GM21381 (cell line): Measurements from ENCODE around the gene PLEKHM1.
A peak's percentile ranks its signal among the peaks of the same experiment; 100 is the strongest.
"Not testable (repeated sequence)": the region's sequence is repeated elsewhere in the genome, so short reads cannot be mapped to it uniquely, and the experiment has no call there.

Source experiments
- ATAC-seq: cut with Tn5 transposase; IDR thresholded peaks from one replicate; pipeline ENCODE4 v1.9.1; 2021; ENCODE audit warnings: mild to moderate bottlenecking, moderate library complexity; ENCODE audit not compliant: unreplicated experiment

Gene PLEKHM1

GRCh38 chr17:45490615-45491433 lies at the start of gene PLEKHM1:
Gene PLEKHM1, minus strand, starts transcription at chr17:45490721. Its CDS starts 8,237 bp downstream, at chr17:45482484.
- peak; percentile 91 for ATAC-seq

DNA sequence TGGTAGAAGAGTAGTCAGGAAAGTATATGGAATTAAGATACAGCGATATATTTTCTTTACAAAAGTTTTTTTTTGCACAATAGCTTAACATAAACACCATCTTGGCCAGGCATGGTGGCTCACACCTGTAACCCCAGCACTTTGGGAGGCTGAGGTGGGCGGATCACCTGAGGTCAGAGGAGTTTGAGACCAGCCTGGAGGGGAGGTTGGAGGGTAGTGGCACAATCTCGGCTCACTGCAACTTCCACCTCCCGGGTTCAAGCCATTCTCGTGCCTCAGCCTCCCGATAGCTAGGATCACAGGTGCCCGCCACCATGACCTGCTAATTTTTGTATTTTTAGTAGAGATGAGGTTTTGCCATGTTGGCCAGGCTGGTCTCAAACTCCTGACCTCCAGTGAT lies 47.6 kb upstream of the PLEKHM1 start:
- not testable (repeated sequence) for ATAC-seq

GRCh38 chr17:45506072-45506471 lies 15.6 kb upstream of the PLEKHM1 start:
- ATAC-seq = not testable (repeated sequence)

GRCh38 chr17:45505183-45505582 lies 14.7 kb upstream of the PLEKHM1 start:
- not testable (repeated sequence) for ATAC-seq

- not testable (repeated sequence) for ATAC-seq
Measured at GRCh38 chr17:45501092-45501707, 10.7 kb upstream of the PLEKHM1 start.

- ATAC-seq = not testable (repeated sequence)
Measured at GRCh38 chr17:45500478-45500877, 10.0 kb upstream of the PLEKHM1 start.

DNA sequence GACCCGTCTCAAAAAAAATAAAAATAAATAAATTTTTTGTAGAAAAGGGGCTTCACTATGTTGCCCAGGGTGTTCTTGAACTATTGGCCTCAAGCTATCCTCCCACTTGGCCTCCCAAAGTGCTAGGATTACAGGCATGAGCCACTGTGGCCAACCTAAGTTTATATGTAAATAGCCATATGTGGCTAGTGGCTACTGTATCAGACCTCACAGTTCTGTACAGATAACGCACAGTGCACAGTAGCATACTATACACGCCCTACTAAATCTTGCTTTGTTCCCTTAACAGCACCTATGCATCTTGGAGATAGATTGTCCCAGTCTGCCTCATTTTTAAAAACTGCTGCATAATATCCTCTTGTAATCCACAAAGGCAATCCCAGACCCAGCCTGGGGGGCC lies 8.7 kb upstream of the PLEKHM1 start:
- not testable (repeated sequence) for ATAC-seq

GRCh38 chr17:45498377-45498776 lies 7.9 kb upstream of the PLEKHM1 start:
- not testable (repeated sequence) for ATAC-seq

DNA sequence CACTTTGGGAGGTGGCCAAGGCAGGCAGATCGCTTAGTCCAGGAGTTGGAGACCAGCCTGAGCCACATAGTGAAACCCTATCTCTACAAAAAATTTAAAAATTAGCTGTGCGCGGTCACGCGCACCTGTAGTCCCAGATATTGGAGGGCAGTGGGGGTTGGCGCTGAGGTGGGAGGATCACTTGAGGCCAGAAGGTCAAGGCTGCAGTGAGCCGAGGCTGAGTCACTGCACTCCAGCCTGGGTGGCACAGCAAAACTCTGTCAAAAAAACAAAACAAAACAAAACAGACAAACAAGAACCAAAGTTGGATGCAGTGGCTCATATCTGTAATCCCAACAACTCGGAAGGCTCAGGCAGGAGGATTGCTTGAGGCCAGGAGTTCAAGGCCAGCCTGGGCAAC lies 6.9 kb upstream of the PLEKHM1 start:
- ATAC-seq = not testable (repeated sequence)

DNA sequence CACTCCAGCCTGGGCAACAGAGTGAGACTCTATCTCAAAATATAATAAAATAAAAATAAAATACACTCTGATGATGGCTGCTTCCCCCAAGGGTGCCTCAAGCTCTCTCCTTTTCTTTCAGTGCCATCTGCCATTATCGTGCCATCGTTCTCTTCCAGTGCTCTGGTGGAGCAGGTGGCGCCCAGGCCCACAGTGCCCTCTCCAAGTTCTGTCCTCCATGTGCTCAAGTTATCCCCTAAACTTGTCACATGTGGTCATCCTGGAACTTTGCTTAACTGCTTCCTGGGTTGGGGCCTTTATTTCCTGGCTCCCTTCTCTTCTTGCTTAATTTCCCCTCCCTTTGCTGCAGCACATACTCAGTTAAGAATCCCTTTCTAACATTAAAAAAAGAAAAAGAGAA lies 6.0 kb upstream of the PLEKHM1 start:
- ATAC-seq = not testable (repeated sequence)

GRCh38 chr17:45494556-45494955 lies 4.0 kb upstream of the PLEKHM1 start:
- not testable (repeated sequence) for ATAC-seq

DNA sequence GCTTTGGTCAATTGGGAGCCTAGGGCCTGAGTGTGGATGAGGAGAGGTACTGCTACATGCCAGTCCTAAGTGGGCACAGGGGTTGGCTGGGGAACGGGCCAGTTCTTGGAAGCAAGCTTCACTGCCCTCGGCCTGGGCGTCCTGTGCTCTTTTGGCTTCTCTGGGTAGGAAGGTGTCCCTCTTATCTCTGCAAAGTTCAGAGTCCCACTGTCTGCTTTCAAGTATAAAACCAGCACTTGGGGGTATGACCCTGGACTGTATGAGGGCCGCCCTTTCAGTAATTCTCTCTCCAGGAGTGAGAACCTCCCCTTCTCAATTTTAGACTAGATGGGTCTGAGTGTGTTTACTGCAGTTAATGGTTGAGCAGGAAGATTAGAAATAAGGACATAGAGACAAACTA lies 1.6 kb upstream of the PLEKHM1 start:
- not testable (repeated sequence) for ATAC-seq

DNA sequence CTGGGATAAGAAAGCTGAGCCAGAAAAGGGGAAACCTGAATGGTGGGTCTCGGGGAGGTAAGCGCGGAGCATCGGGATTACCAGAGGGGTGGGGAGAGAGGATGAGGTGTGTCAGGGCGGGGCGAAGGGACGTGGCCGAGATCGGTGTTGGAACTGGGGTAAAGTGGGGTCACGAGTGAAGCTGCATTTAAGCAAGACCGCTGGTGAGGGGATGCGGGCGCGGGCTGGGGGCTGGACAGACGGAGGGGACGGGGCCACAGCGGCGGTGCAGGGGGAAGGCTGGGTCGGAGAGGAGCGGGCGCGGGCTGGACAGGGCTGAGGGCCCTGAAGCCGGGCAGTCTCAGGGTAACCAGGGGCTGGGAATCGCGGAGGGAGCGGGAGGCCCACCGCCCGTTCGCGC lies 323 bp downstream of the PLEKHM1 start:
- ATAC-seq = peak; percentile 16

GRCh38 chr17:45487704-45488103 lies 2.8 kb downstream of the PLEKHM1 start:
- ATAC-seq = not testable (repeated sequence)

DNA sequence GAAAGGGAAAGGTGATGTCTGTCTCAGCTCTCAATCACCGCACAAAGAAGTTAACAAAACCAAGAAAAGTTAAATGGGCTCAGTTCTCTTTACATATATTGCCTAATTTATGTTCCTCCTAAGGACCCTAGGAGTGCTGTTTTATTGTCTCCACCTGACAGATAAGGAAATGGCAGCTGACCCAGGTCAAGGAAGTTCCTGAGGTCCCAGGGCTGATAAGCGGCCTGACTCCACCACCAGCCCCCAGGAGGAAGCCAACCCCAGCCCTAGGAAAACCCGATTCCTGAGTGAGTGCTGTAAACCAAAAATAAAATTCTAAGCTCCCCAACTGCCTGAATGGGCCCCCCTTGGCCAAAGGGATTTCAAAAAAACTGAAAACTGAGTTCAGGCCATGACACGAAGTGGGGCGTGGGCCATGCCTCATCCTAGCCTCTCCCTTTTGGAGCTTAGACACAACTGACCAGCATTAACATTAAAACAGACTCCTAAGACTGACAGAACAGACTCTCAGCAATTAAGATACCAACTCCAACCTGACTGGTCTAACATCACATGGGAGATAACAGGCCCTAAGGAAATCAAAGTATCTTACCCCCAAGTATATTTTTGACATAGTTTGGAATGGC lies 6.8 kb downstream of the PLEKHM1 start:
- not testable (repeated sequence) for ATAC-seq

DNA sequence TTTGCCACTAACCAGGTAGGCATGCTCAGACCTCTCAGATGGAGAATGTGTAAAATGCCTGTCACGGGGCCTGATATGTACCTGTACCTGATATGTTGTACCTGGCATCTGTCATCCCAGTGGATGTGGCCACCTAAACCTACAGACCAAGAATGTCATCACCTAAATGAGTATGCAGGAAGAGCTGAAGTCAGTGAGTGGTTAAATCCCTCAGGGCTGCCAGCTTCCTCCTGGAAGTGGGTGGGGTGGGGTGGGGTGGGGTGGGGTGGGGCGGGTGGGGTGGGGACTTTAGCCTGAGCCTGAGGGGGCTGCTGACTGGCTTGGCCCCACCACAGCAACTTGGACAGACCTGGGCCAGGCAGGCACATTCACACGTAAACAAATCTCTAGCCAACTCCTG lies 7.3 kb downstream of the PLEKHM1 start:
- not testable (repeated sequence) for ATAC-seq

DNA sequence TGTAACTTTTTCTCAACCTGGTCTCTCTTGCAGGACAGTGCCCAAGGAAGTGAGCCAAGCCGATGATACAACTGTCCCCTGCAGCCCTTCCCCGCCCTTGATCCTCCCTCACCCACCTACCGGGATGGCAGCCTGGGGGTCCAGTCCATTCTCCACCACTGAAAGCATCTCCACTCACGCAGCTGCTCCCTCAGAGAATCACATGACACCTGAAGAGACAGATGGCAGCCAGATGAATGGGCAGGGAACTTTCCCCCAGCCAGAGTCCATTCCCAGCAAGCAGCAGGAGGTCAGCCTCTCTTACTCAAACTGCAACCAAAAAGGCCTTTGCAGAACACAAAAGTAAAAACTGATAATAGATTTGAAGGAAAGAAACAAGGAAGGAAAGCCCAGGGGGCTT lies 8.2 kb downstream of the PLEKHM1 start:
- not testable (repeated sequence) for ATAC-seq

GRCh38 chr17:45475436-45475835 lies 15.1 kb downstream of the PLEKHM1 start:
- ATAC-seq = not testable (repeated sequence)

- ATAC-seq = not testable (repeated sequence)
Measured at GRCh38 chr17:45472249-45472648, 18.3 kb downstream of the PLEKHM1 start.

- ATAC-seq = not testable (repeated sequence)
Measured at GRCh38 chr17:45469204-45469563, 21.3 kb downstream of the PLEKHM1 start.

DNA sequence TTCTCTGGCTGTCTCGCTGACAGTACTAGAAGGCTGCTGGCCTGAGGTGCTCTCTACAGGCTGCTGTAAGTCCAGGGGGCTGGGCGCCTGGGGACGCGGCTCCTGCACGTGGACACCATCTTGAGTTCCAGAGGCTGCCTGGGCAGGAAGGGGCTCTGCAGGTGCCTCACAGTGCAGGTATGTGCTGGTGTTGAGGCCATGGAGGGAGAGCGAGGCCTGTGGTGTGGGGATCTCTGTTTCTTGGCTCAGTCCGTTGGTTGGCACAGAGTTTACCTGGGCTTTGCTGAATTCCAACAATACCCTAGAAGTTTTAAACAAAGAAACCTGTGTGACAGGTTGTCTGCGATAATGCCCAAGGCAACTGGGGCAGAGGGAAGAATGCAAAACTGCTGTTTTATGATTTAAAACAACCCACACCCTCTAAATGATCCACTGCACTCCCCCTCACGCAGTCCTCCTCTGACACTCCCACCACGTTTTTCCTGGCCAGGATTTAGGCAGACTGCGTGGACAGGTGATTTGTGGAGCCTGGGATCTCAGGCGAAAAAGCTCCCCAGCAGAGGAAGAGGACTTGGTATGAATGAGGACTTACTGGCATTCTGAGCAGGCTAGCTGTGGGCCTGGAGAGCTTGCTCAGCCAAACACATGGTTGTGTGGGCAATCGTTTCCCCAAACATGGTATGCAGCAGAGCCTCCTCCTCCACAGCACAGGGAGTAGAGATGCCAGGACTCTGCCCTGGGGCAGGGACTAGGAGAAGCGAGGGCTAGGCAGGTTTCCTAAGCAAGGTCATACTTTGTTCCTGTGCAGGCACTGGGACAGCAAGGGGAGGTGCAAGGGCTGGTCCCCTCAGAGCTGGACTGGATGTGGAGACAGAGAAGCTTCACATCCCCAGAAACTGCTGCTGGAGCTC lies 22.0 kb downstream of the PLEKHM1 start:
- not testable (repeated sequence) for ATAC-seq
